ENCODE measurements around the gene ARL15. TPM values are rescaled to one million over a fixed set of nuclear protein-coding genes. Genes with fewer than 3 reads are reported as not detected.

The ARL15 gene
- total RNA-seq, 1 donor from 2014 or later: 6.0 TPM

DNA sequence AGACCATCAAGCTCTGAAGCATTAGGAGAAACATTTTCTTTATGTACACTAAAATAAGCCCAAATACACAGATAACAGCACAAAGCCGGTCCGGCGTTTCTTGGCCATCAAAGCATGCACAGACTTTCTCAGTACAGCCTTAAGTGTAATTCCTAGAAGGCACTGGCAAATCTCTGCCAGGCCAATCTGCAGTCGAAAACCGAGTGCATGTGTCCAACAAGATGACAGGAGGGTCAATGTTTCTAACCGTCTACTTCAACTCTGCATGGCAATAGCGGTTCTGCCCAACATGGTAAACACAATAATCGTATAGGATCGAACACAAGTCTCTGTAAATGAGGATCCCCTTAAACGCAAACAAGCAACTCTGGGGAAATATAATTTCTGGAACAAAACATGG, 1.1 kb downstream of the ARL15 start:
- no peak for DNase-seq (ENCODE audit: low spot score)
- Mint-ChIP-seq H3K4me1 (ENCODE audit: low read depth) (peaks cover 21% of the 10 kb centered on the region), H3K27ac (no peak overlapping the region), H3K4me3 (ENCODE audit: low read depth) (peak overlapping the region; percentile 83), H3K36me3 (ENCODE audit: low read depth) (no peaks in the 10 kb centered on the region), H3K9me3 (no peaks in the 10 kb centered on the region), H3K27me3 (ENCODE audit: low read depth) (peaks cover 15% of the 10 kb centered on the region)
- intact Hi-C loops (cut with micrococcal nuclease): no loop called here

GRCh38 chr5:54307583-54307982, 2.8 kb downstream of the ARL15 start:
- Mint-ChIP-seq H3K27ac (no peak overlapping the region), H3K4me3 (ENCODE audit: low read depth) (no peak overlapping the region), H3K36me3 (ENCODE audit: low read depth) (no peaks in the 10 kb centered on the region), H3K9me3 (no peaks in the 10 kb centered on the region), H3K4me1 (ENCODE audit: low read depth) (peaks cover 21% of the 10 kb centered on the region), H3K27me3 (ENCODE audit: low read depth) (peaks cover 5% of the 10 kb centered on the region)
- no peak for DNase-seq (ENCODE audit: low spot score)
- intact Hi-C loops (cut with micrococcal nuclease): no loop called here

- no peak for DNase-seq (ENCODE audit: low spot score)
- intact Hi-C loops (cut with micrococcal nuclease): no loop called here
- no peak overlapping the region for H3K27ac Mint-ChIP-seq
- no peak overlapping the region for H3K4me3 Mint-ChIP-seq (ENCODE audit: low read depth)
- H3K4me1 Mint-ChIP-seq (ENCODE audit: low read depth): peaks cover 25% of the 10 kb centered on the region
- H3K27me3 Mint-ChIP-seq (ENCODE audit: low read depth): peaks cover 3% of the 10 kb centered on the region
- H3K36me3 Mint-ChIP-seq (ENCODE audit: low read depth): no peaks in the 10 kb centered on the region
- H3K9me3 Mint-ChIP-seq: no peaks in the 10 kb centered on the region
Measured at GRCh38 chr5:54306893-54307292, 3.5 kb downstream of the ARL15 start.

GRCh38 chr5:54305737-54306136, 4.6 kb downstream of the ARL15 start:
- Mint-ChIP-seq H3K27me3 (ENCODE audit: low read depth) (peaks cover 3% of the 10 kb centered on the region), H3K36me3 (ENCODE audit: low read depth) (no peaks in the 10 kb centered on the region), H3K4me1 (ENCODE audit: low read depth) (peaks cover 26% of the 10 kb centered on the region), H3K4me3 (ENCODE audit: low read depth) (no peak overlapping the region), H3K9me3 (no peaks in the 10 kb centered on the region), H3K27ac (no peak overlapping the region)
- intact Hi-C loops (cut with micrococcal nuclease): no loop called here
- no peak for DNase-seq (ENCODE audit: low spot score)

DNA sequence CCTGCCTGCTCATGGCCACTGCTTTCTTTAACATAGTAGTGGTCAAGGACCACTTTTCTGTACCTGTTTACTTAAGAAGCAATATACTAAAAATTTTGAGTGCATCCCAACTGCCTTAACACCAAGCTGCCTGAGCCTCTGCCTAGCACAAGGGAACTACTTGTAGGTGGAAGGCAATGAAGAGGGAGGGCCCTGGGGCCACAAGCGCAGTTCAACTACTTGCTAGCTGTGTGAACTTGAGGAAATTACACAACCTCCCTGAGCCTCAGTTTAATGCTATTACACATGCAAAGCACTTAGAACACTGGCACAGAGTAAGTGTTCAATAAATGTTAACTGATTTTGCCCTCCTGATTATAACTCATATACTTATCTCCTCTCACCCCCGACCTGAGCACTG, 6.3 kb downstream of the ARL15 start:
- Mint-ChIP-seq H3K27ac (no peak overlapping the region), H3K4me3 (ENCODE audit: low read depth) (no peak overlapping the region)
- intact Hi-C loops (cut with micrococcal nuclease): no loop called here

GRCh38 chr5:54302267-54302687, 8.1 kb downstream of the ARL15 start:
- intact Hi-C loops (cut with micrococcal nuclease): no loop called here
- H3K4me1 Mint-ChIP-seq (ENCODE audit: low read depth): peaks cover 16% of the 10 kb centered on the region
- DNase-seq (ENCODE audit: low spot score): no peak
- H3K36me3 Mint-ChIP-seq (ENCODE audit: low read depth): no peaks in the 10 kb centered on the region
- H3K4me3 Mint-ChIP-seq (ENCODE audit: low read depth): no peak overlapping the region
- H3K9me3 Mint-ChIP-seq: no peaks in the 10 kb centered on the region
- H3K27me3 Mint-ChIP-seq (ENCODE audit: low read depth): no peaks in the 10 kb centered on the region
- H3K27ac Mint-ChIP-seq: no peak overlapping the region

More for the DNA sequence above, 6.3 kb downstream of the ARL15 start:
- H3K27me3 Mint-ChIP-seq (ENCODE audit: low read depth): peaks cover 3% of the 10 kb centered on the region
- peaks cover 17% of the 10 kb centered on the region for H3K4me1 Mint-ChIP-seq (ENCODE audit: low read depth)
- DNase-seq (ENCODE audit: low spot score): no peak
- no peaks in the 10 kb centered on the region for H3K36me3 Mint-ChIP-seq (ENCODE audit: low read depth)
- H3K9me3 Mint-ChIP-seq: no peaks in the 10 kb centered on the region

DNA sequence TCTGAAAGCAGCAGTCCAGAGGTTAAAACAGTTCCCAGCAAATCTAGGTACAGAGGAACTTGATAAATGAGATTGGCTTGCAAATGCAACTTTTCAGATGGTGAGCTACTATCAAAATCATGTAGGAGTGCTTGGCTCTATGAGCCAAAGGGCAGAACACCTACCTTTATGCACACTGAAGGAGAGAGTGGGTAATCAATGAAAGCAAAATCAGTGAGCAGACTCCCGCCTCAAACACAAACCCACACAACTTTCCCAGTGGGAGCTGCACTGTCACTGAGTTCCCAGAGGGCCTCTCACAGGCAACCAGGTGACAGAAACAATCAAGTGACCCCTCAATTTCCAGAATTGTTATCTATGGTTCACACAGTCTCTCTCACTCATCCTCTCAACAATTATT, 8.5 kb downstream of the ARL15 start:
- intact Hi-C loops (cut with micrococcal nuclease): no loop called here
- DNase-seq (ENCODE audit: low spot score): no peak
- Mint-ChIP-seq H3K4me1 (ENCODE audit: low read depth) (peaks cover 16% of the 10 kb centered on the region), H3K27me3 (ENCODE audit: low read depth) (no peaks in the 10 kb centered on the region), H3K9me3 (no peaks in the 10 kb centered on the region), H3K4me3 (ENCODE audit: low read depth) (no peak overlapping the region), H3K36me3 (ENCODE audit: low read depth) (no peaks in the 10 kb centered on the region), H3K27ac (no peak overlapping the region)

DNA sequence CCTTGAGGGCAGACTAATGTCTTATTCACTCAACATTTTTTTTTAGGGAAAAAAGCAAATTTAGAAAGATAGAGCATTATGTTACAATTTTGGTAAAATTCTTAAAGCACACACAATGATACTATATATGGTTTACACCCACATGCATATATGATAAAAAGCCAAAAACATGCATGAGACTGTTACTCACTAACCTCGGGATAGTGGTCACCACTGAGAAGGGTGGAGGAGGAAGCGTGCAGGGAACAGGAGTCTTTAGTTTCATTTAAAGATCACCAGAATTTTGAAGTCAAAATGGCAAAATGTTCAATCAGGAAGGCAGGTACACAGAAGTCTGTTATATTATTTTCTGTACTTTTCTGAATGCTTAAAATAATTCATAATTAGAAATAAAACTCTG, 9.2 kb downstream of the ARL15 start:
- Mint-ChIP-seq H3K4me1 (ENCODE audit: low read depth) (peaks cover 16% of the 10 kb centered on the region), H3K4me3 (ENCODE audit: low read depth) (no peak overlapping the region), H3K27ac (no peak overlapping the region), H3K9me3 (no peaks in the 10 kb centered on the region), H3K36me3 (ENCODE audit: low read depth) (no peaks in the 10 kb centered on the region), H3K27me3 (ENCODE audit: low read depth) (no peaks in the 10 kb centered on the region)
- intact Hi-C loops (cut with micrococcal nuclease): no loop called here
- DNase-seq (ENCODE audit: low spot score): no peak

DNA sequence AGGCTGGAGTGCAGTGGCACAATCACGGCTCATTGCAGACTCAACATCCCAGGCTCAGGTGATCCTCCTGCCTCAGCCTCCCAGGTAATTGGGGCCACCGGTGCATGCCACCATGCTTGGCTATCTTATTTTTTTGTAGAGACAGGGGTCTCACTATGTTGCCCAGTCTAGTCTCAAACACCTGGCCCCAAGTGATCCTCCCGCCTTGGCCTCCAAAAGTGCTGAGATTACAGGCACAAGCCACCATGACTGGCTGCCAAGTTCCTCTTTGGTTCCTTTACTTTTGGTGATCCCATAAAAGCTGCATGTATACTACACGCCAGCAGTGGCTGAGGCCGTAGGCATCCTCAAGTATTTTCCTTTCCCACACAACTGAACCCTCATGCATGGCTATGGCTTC, 11.4 kb downstream of the ARL15 start:
- Mint-ChIP-seq H3K4me3 (ENCODE audit: low read depth) (no peak overlapping the region), H3K27me3 (ENCODE audit: low read depth) (no peaks in the 10 kb centered on the region), H3K9me3 (no peaks in the 10 kb centered on the region), H3K36me3 (ENCODE audit: low read depth) (no peaks in the 10 kb centered on the region), H3K27ac (no peak overlapping the region), H3K4me1 (ENCODE audit: low read depth) (peaks cover 16% of the 10 kb centered on the region)
- intact Hi-C loops (cut with micrococcal nuclease): no loop called here
- no peak for DNase-seq (ENCODE audit: low spot score)

DNA sequence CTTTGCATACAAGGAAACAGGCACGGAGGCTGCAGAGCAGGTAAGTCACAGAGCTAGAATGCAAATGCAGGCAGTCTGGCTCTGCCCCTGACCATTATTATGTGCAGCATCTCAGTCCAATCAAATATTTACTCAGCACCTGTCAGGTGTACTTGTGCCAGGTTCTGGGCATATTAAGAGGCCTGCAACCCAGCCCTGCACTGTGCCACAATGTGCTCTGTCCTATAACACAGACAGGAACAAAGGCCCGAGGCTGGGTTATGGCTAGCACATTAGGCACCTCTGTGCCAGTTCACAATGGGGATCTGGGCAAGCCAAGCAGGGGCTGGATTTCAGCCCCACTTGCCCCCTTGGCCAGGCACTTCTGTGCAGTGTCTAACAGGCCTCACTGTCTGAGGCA, 14.0 kb downstream of the ARL15 start:
- Mint-ChIP-seq H3K4me1 (ENCODE audit: low read depth) (peaks cover 7% of the 10 kb centered on the region), H3K9me3 (no peaks in the 10 kb centered on the region), H3K36me3 (ENCODE audit: low read depth) (no peaks in the 10 kb centered on the region), H3K4me3 (ENCODE audit: low read depth) (no peak overlapping the region), H3K27me3 (ENCODE audit: low read depth) (no peaks in the 10 kb centered on the region), H3K27ac (no peak overlapping the region)
- intact Hi-C loops (cut with micrococcal nuclease): no loop called here
- DNase-seq (ENCODE audit: low spot score): no peak

GRCh38 chr5:54295651-54296276, 14.6 kb downstream of the ARL15 start:
- no peak overlapping the region for H3K4me3 Mint-ChIP-seq (ENCODE audit: low read depth)
- H3K4me1 Mint-ChIP-seq (ENCODE audit: low read depth): peaks cover 1% of the 10 kb centered on the region
- no peaks in the 10 kb centered on the region for H3K36me3 Mint-ChIP-seq (ENCODE audit: low read depth)
- no peaks in the 10 kb centered on the region for H3K9me3 Mint-ChIP-seq
- no peaks in the 10 kb centered on the region for H3K27me3 Mint-ChIP-seq (ENCODE audit: low read depth)
- no peak for DNase-seq (ENCODE audit: low spot score)
- intact Hi-C loops (cut with micrococcal nuclease): no loop called here
- no peak overlapping the region for H3K27ac Mint-ChIP-seq

- no peak overlapping the region for H3K27ac Mint-ChIP-seq
- no peaks in the 10 kb centered on the region for H3K27me3 Mint-ChIP-seq (ENCODE audit: low read depth)
- H3K4me3 Mint-ChIP-seq (ENCODE audit: low read depth): no peak overlapping the region
- intact Hi-C loops (cut with micrococcal nuclease): no loop called here
- no peaks in the 10 kb centered on the region for H3K4me1 Mint-ChIP-seq (ENCODE audit: low read depth)
- no peak for DNase-seq (ENCODE audit: low spot score)
- H3K36me3 Mint-ChIP-seq (ENCODE audit: low read depth): no peaks in the 10 kb centered on the region
- H3K9me3 Mint-ChIP-seq: no peaks in the 10 kb centered on the region
Measured at GRCh38 chr5:54294097-54294667, 16.2 kb downstream of the ARL15 start.

DNA sequence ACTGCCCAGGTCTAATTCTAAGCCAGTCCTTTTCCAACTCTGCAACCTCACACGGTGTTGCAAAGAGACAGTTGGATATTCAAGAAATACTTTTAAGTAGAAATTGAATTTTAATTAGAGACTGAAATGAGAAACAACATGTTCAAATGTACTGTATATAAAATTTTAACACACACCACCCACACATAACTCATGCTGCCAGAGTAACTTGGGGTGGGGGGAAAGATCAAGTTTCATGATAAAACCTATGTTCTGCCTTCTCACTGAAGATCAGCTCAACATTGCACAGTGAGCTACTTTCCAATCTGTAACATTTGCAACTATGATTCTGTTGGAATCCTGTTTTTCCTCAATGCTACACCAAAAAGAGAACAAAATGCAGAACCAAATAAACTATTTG, 17.5 kb downstream of the ARL15 start:
- Mint-ChIP-seq H3K27me3 (ENCODE audit: low read depth) (no peaks in the 10 kb centered on the region), H3K4me3 (ENCODE audit: low read depth) (no peak overlapping the region)

DNA sequence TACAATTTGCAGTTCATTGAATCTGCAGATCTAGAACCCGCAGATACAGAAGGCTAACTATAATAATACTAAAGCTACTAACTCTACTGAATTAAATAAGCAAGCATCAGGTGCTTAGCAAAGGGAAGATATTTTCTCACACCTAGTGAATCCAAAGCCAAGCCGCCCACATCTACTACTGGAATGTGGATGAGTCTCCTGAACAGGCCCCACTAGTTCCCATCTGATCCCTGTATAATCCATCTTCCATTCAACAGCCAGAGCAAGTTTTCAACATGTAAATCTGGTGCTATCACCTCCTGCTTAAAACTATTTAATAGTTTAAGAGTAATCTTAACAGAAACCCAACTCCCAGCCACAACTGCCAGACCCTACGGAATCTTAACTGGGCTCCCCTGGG, 18.9 kb downstream of the ARL15 start:
- DNase-seq (ENCODE audit: low spot score): no peak
- Mint-ChIP-seq H3K9me3 (no peaks in the 10 kb centered on the region), H3K4me1 (ENCODE audit: low read depth) (no peaks in the 10 kb centered on the region), H3K27me3 (ENCODE audit: low read depth) (no peaks in the 10 kb centered on the region), H3K36me3 (ENCODE audit: low read depth) (no peaks in the 10 kb centered on the region), H3K27ac (no peak overlapping the region), H3K4me3 (ENCODE audit: low read depth) (no peak overlapping the region)
- intact Hi-C loops (cut with micrococcal nuclease): no loop called here

More for the DNA sequence above, 17.5 kb downstream of the ARL15 start:
- Mint-ChIP-seq H3K36me3 (ENCODE audit: low read depth) (no peaks in the 10 kb centered on the region), H3K9me3 (no peaks in the 10 kb centered on the region), H3K4me1 (ENCODE audit: low read depth) (no peaks in the 10 kb centered on the region), H3K27ac (no peak overlapping the region)
- no peak for DNase-seq (ENCODE audit: low spot score)
- intact Hi-C loops (cut with micrococcal nuclease): no loop called here

Data from activated T-helper 2 cell treated with anti-CD3 and anti-CD28 coated beads, Interferon-gamma antibody, Interleukin-2, Interleukin-4, amounts not matched to agents 10 μg/mL and 5 μg/mL and 100 μg/mL, durations not matched to agents 14 hours and 24 hours and 36 hours (primary cell).